ENCODE data around the gene MEAF6. TPM values are rescaled to one million over a fixed set of nuclear protein-coding genes. Genes with fewer than 3 reads are reported as not detected.
"Not testable (repeated sequence)": the region's sequence is repeated elsewhere in the genome, so short reads cannot be mapped to it uniquely, and the experiment has no call there.

Gene MEAF6
- total RNA-seq, 2 donors from 2014 or later: 43.9 to 68.8 TPM

- no peak for ATAC-seq (ENCODE audit: insufficient number of reproducible peaks, low FRiP score, low read depth)
Measured at GRCh38 chr1:37553598-37553926, 39.0 kb upstream of the MEAF6 start.

GRCh38 chr1:37549341-37549740 is 34.8 kb upstream of the MEAF6 start:
- H3K4me1 ChIP-seq (ENCODE audit: control insufficient read depth in 1 of 2, low read depth in 2 of 2): peaks cover 9 to 17% of the 10 kb centered on the region in 2 donors
- H3K27ac ChIP-seq: no peak overlapping the region
- peaks cover 36% of the 10 kb centered on the region for H3K36me3 ChIP-seq
- no peak for DNase-seq (ENCODE audit: low spot score)
- no peak overlapping the region for H3K4me3 ChIP-seq
- H3K9me3 ChIP-seq: no peaks in the 10 kb centered on the region
- ATAC-seq (ENCODE audit: insufficient number of reproducible peaks, low FRiP score, low read depth): no peak
- no peaks in the 10 kb centered on the region for H3K27me3 ChIP-seq (replicated peaks; ENCODE audit: insufficient read depth)
- TF ChIP-seq CTCF (IDR thresholded peaks at IDR 0.05): no peak

More at GRCh38 chr1:37553598-37553926, 39.0 kb upstream of the MEAF6 start:
- Histone ChIP-seq H3K4me1 (ENCODE audit: control insufficient read depth in 1 of 2, low read depth in 2 of 2) (peaks cover 9 to 35% of the 10 kb centered on the region in 2 donors), H3K36me3 (peaks cover 12% of the 10 kb centered on the region), H3K9me3 (no peaks in the 10 kb centered on the region), H3K4me3 (peak overlapping the region; percentile 93), H3K27me3 (replicated peaks; ENCODE audit: insufficient read depth) (no peaks in the 10 kb centered on the region), H3K27ac (peak overlapping the region; percentile 88 to 89)
- TF ChIP-seq CTCF (IDR thresholded peaks at IDR 0.05): no peak
- DNase-seq (ENCODE audit: low spot score): no peak

- no peaks in the 10 kb centered on the region for H3K27me3 ChIP-seq (replicated peaks; ENCODE audit: insufficient read depth)
- ATAC-seq (ENCODE audit: insufficient number of reproducible peaks, low FRiP score, low read depth) (no peak), DNase-seq (ENCODE audit: low spot score) (no peak)
- H3K4me1 ChIP-seq (ENCODE audit: control insufficient read depth in 1 of 2, low read depth in 2 of 2): no peaks in the 10 kb centered on the region
- no peak overlapping the region for H3K27ac ChIP-seq
- H3K9me3 ChIP-seq: no peaks in the 10 kb centered on the region
- peaks cover 50% of the 10 kb centered on the region for H3K36me3 ChIP-seq
- no peak for TF ChIP-seq CTCF (IDR thresholded peaks at IDR 0.05)
- no peak overlapping the region for H3K4me3 ChIP-seq
Measured at GRCh38 chr1:37545019-37545418, 30.5 kb upstream of the MEAF6 start.

- no peak overlapping the region for H3K27ac ChIP-seq
- H3K4me1 ChIP-seq (ENCODE audit: control insufficient read depth in 1 of 2, low read depth in 2 of 2): no peaks in the 10 kb centered on the region
- DNase-seq (ENCODE audit: low spot score) (no peak), ATAC-seq (ENCODE audit: insufficient number of reproducible peaks, low FRiP score, low read depth) (no peak)
- peaks cover 52% of the 10 kb centered on the region for H3K36me3 ChIP-seq
- no peak for TF ChIP-seq CTCF (IDR thresholded peaks at IDR 0.05)
- H3K27me3 ChIP-seq (replicated peaks; ENCODE audit: insufficient read depth): no peaks in the 10 kb centered on the region
- H3K9me3 ChIP-seq: no peaks in the 10 kb centered on the region
- H3K4me3 ChIP-seq: no peak overlapping the region
Measured at GRCh38 chr1:37544530-37544929, 30.0 kb upstream of the MEAF6 start.

- DNase-seq (ENCODE audit: low spot score) (no peak), ATAC-seq (ENCODE audit: insufficient number of reproducible peaks, low FRiP score, low read depth) (no peak)
- Histone ChIP-seq H3K4me3 (no peak overlapping the region), H3K9me3 (no peaks in the 10 kb centered on the region), H3K27ac (no peak overlapping the region), H3K27me3 (replicated peaks; ENCODE audit: insufficient read depth) (no peaks in the 10 kb centered on the region), H3K4me1 (ENCODE audit: control insufficient read depth in 1 of 2, low read depth in 2 of 2) (no peaks in the 10 kb centered on the region), H3K36me3 (peaks cover 55% of the 10 kb centered on the region)
- no peak for TF ChIP-seq CTCF (IDR thresholded peaks at IDR 0.05)
Measured at GRCh38 chr1:37540036-37540785, 25.6 kb upstream of the MEAF6 start.

GRCh38 chr1:37539154-37539553 is 24.6 kb upstream of the MEAF6 start:
- H3K4me1 ChIP-seq (ENCODE audit: control insufficient read depth in 1 of 2, low read depth in 2 of 2); ATAC-seq (ENCODE audit: insufficient number of reproducible peaks, low FRiP score, low read depth); H3K27ac ChIP-seq; H3K27me3 ChIP-seq (replicated peaks; ENCODE audit: insufficient read depth); H3K9me3 ChIP-seq; H3K4me3 ChIP-seq; DNase-seq (ENCODE audit: low spot score): not testable (repeated sequence)
- H3K36me3 ChIP-seq: peaks cover 51% of the 10 kb centered on the region

Data from thoracic aorta (tissue), 2 donors.